HEK293 (cell line): Measurements from ENCODE around the gene PLCG1.

Source experiments
- ZEB2 ChIP-seq: fragments of 450-650 bp; formaldehyde crosslinking; IDR thresholded peaks from 2 replicates; pipeline ENCODE4 v1.5.1; 2016; ENCODE audit warnings: missing biosample characterization, missing genetic modification characterization
- ZNF501 ChIP-seq: fragments of 450-650 bp; formaldehyde crosslinking; IDR thresholded peaks from 2 replicates; pipeline ENCODE4 v1.5.1; 2016; ENCODE audit warnings: missing biosample characterization, missing genetic modification characterization
- TF ChIP-seq, protein P1 (sequence below): fragments of 450-650 bp; formaldehyde crosslinking; IDR thresholded peaks from 2 replicates; pipeline ENCODE4 v1.5.1; 2016; ENCODE audit warnings: missing biosample characterization, missing genetic modification characterization
- TF ChIP-seq, protein P2 (sequence below): fragments of 450-650 bp; formaldehyde crosslinking; IDR thresholded peaks from 2 replicates; pipeline ENCODE4 v1.5.1; 2016; ENCODE audit warnings: missing biosample characterization, missing genetic modification characterization

DNA sequence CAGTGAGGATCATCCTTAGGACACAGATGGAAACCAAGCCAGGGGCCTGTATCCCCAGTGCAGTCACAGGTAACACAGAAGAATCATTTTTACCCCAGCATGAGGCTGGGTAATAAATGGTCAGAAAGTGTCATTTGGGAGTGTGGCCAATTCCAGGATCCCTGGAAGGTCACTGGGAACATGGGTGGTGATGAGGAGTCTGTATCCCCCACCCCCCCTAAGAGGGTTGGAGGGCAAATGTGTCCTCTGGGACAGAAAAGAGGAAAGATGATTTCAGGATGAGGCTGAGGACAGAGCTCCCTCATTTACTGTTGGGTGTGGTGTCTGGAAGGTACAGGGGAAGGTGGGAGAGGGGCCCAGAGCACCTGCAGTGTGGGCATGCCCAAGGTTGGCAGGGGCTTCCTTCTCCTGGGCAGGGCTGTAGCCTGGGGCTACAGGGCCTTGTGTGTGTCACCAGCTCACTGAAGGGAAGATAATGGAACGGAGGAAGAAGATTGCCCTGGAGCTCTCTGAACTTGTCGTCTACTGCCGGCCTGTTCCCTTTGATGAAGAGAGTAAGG lies 34.5 kb downstream of the PLCG1 start:
- no peak for TF ChIP-seq ZNF501
- TF ChIP-seq, protein P1, sequence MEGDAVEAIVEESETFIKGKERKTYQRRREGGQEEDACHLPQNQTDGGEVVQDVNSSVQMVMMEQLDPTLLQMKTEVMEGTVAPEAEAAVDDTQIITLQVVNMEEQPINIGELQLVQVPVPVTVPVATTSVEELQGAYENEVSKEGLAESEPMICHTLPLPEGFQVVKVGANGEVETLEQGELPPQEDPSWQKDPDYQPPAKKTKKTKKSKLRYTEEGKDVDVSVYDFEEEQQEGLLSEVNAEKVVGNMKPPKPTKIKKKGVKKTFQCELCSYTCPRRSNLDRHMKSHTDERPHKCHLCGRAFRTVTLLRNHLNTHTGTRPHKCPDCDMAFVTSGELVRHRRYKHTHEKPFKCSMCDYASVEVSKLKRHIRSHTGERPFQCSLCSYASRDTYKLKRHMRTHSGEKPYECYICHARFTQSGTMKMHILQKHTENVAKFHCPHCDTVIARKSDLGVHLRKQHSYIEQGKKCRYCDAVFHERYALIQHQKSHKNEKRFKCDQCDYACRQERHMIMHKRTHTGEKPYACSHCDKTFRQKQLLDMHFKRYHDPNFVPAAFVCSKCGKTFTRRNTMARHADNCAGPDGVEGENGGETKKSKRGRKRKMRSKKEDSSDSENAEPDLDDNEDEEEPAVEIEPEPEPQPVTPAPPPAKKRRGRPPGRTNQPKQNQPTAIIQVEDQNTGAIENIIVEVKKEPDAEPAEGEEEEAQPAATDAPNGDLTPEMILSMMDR (tag by site-specific recombination): no peak
- TF ChIP-seq ZEB2: no peak
- TF ChIP-seq, protein P2, sequence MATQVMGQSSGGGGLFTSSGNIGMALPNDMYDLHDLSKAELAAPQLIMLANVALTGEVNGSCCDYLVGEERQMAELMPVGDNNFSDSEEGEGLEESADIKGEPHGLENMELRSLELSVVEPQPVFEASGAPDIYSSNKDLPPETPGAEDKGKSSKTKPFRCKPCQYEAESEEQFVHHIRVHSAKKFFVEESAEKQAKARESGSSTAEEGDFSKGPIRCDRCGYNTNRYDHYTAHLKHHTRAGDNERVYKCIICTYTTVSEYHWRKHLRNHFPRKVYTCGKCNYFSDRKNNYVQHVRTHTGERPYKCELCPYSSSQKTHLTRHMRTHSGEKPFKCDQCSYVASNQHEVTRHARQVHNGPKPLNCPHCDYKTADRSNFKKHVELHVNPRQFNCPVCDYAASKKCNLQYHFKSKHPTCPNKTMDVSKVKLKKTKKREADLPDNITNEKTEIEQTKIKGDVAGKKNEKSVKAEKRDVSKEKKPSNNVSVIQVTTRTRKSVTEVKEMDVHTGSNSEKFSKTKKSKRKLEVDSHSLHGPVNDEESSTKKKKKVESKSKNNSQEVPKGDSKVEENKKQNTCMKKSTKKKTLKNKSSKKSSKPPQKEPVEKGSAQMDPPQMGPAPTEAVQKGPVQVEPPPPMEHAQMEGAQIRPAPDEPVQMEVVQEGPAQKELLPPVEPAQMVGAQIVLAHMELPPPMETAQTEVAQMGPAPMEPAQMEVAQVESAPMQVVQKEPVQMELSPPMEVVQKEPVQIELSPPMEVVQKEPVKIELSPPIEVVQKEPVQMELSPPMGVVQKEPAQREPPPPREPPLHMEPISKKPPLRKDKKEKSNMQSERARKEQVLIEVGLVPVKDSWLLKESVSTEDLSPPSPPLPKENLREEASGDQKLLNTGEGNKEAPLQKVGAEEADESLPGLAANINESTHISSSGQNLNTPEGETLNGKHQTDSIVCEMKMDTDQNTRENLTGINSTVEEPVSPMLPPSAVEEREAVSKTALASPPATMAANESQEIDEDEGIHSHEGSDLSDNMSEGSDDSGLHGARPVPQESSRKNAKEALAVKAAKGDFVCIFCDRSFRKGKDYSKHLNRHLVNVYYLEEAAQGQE (tag by site-specific recombination): no peak
